Stimulated activated CD8-positive, alpha-beta memory T cell treated with anti-CD3 and anti-CD28 coated beads, Interleukin-4, amount 100 ng/mL, for 24 hours (primary cell): Measurements from ENCODE around the gene PTP4A1.
A peak's percentile ranks its signal among the peaks of the same experiment; 100 is the strongest.
"Not testable (repeated sequence)": the region's sequence is repeated elsewhere in the genome, so short reads cannot be mapped to it uniquely, and the experiment has no call there.

Experiments
- DNase-seq: peaks from one replicate; pipeline ENCODE4 v3.0.0-alpha.2; 2020; ENCODE audit warnings: low read depth

The PTP4A1 gene

GRCh38 chr6:63582579-63583231 is 10.4 kb downstream of the PTP4A1 start:
- DNase-seq = no peak

- DNase-seq = no peak
These were observed 11.8 kb downstream of the PTP4A1 start for GRCh38 chr6:63584125-63584514.

GRCh38 chr6:63584566-63584965 is 12.3 kb downstream of the PTP4A1 start:
- DNase-seq = no peak

- not testable (repeated sequence) for DNase-seq
These were observed 13.4 kb downstream of the PTP4A1 start for GRCh38 chr6:63585652-63586051.

- no peak for DNase-seq
These were observed 17.7 kb downstream of the PTP4A1 start for GRCh38 chr6:63589952-63590411.

GRCh38 chr6:63592886-63593285 is 20.6 kb downstream of the PTP4A1 start:
- no peak for DNase-seq

GRCh38 chr6:63597141-63598048 is 25.1 kb downstream of the PTP4A1 start:
- no peak for DNase-seq

GRCh38 chr6:63598049-63599036 is 26.1 kb downstream of the PTP4A1 start:
- peak; percentile 55 for DNase-seq

GRCh38 chr6:63599243-63599642 is 27.0 kb downstream of the PTP4A1 start:
- DNase-seq = no peak

- no peak for DNase-seq
These were observed 27.9 kb downstream of the PTP4A1 start for GRCh38 chr6:63600136-63600535.

GRCh38 chr6:63609231-63609630 is 37.0 kb downstream of the PTP4A1 start:
- no peak for DNase-seq

GRCh38 chr6:63610944-63611343 is 38.7 kb downstream of the PTP4A1 start:
- DNase-seq = no peak

- DNase-seq = no peak
These were observed 39.3 kb downstream of the PTP4A1 start for GRCh38 chr6:63611560-63611959.

- DNase-seq = no peak
These were observed 43.3 kb downstream of the PTP4A1 start for GRCh38 chr6:63615590-63615989.
